ENCODE results near the gene KCNJ14.
"Not testable (repeated sequence)": the region's sequence is repeated elsewhere in the genome, so short reads cannot be mapped to it uniquely, and the experiment has no call there.

KCNJ14 gene

DNA sequence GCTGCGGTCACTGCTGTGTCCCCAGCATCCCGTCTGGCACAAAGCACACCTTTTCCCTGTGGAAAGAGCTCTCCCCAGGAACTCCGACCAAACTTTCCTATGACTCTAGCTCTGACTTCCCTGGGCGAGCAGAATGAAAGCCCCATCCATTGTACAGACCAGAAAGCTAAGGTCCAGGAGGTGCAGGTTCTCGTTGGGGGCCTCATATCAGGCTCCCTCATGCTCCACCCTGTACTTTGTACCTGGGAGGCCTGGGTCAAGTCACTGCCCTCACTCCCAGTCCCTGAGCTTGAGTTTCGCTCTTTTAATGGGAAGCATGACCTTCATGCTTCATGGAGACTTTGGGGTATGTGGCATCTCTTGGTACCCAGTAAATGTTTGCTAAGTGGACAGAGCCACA, 32.2 kb downstream of the KCNJ14 start:
- DNase-seq (ENCODE audit: low read depth), result no peak
- no peak overlapping the region for H3K4me3 ChIP-seq (ENCODE audit: control insufficient read depth, low read depth, low read length)
- TF ChIP-seq, protein P1, sequence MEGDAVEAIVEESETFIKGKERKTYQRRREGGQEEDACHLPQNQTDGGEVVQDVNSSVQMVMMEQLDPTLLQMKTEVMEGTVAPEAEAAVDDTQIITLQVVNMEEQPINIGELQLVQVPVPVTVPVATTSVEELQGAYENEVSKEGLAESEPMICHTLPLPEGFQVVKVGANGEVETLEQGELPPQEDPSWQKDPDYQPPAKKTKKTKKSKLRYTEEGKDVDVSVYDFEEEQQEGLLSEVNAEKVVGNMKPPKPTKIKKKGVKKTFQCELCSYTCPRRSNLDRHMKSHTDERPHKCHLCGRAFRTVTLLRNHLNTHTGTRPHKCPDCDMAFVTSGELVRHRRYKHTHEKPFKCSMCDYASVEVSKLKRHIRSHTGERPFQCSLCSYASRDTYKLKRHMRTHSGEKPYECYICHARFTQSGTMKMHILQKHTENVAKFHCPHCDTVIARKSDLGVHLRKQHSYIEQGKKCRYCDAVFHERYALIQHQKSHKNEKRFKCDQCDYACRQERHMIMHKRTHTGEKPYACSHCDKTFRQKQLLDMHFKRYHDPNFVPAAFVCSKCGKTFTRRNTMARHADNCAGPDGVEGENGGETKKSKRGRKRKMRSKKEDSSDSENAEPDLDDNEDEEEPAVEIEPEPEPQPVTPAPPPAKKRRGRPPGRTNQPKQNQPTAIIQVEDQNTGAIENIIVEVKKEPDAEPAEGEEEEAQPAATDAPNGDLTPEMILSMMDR (IDR thresholded peaks at IDR 0.05; ENCODE audit: control insufficient read depth, insufficient read depth, low read depth, low read length, missing control alignments), result no peak

DNA sequence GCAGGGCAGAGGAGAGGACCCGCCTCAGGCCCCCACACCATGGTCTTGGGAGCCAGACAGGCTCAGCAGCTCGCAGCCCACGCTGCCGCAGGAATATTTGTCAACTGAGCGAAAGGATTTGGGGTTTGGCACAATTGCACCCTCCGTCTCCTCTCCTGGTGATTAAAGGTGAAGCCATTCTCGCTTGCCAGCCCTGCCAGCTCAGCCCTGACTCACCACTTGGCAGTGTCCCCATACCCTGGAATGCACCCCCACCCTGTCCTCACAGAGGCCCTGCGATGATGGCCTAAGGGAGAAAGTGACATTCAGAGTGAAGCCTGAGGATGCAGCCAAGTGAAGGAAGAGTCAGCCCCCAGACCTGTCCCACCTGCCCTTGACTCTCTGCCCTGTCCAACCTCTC, 32.6 kb downstream of the KCNJ14 start:
- no peak overlapping the region for H3K4me3 ChIP-seq (ENCODE audit: control insufficient read depth, low read depth, low read length)
- TF ChIP-seq, protein P1 (IDR thresholded peaks at IDR 0.05; ENCODE audit: control insufficient read depth, insufficient read depth, low read depth, low read length, missing control alignments), result no peak
- peak; percentile 44 for DNase-seq (ENCODE audit: low read depth)

DNA sequence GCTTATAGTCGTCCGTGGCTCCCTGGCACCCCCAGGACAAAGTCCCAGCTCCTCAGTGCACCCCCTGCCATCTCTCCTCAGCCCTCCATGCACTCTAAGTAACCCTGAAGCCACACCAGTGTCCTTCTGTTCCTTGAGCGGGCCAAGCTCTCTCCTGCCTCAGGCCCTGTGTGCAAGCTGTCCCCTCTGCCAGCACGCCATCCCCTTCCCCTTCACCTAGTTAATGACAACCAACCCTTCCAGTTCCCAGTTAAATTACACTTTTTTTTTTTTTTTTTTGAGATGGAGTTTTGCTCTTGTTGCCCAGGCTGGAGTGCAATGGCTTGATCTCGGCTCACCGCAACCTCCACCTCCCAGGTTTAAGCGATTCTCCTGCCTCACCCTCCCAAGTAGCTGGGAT, 33.1 kb downstream of the KCNJ14 start:
- DNase-seq (ENCODE audit: low read depth); H3K4me3 ChIP-seq (ENCODE audit: control insufficient read depth, low read depth, low read length): not testable (repeated sequence)

DNA sequence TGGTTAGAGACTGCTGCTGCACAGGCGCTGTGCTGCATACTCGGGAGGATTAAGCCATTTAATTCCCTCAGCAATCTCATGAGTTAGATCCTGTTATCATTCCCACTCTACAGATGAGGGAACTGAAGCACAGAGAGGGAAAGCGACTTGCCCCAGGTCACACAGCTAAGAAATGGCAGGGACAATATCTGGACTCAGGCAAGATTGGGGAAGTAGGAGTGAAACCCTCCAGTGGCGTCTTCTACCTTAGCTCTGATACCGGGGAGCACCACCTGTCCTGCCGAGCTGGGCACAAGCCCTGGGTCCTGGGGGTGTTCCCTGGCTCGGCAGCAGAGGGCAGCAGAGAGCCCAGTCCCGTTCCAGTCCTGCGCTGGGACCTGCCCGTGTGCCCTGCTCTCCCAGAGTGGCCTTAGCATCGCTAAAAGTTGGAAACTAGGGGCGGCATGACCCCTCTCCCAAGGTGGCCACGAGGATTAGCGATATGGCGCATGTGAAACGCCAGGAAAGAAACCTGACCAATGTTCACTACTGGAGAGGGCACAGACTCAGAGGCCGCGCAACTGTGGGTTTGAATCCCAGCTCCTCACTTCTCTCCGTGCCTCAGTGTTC, 34.3 kb downstream of the KCNJ14 start:
- no peak overlapping the region for H3K4me3 ChIP-seq (ENCODE audit: control insufficient read depth, low read depth, low read length)
- DNase-seq (ENCODE audit: low read depth), result no peak
- TF ChIP-seq, protein P1 (IDR thresholded peaks at IDR 0.05; ENCODE audit: control insufficient read depth, insufficient read depth, low read depth, low read length, missing control alignments), result peak; percentile 95

DNA sequence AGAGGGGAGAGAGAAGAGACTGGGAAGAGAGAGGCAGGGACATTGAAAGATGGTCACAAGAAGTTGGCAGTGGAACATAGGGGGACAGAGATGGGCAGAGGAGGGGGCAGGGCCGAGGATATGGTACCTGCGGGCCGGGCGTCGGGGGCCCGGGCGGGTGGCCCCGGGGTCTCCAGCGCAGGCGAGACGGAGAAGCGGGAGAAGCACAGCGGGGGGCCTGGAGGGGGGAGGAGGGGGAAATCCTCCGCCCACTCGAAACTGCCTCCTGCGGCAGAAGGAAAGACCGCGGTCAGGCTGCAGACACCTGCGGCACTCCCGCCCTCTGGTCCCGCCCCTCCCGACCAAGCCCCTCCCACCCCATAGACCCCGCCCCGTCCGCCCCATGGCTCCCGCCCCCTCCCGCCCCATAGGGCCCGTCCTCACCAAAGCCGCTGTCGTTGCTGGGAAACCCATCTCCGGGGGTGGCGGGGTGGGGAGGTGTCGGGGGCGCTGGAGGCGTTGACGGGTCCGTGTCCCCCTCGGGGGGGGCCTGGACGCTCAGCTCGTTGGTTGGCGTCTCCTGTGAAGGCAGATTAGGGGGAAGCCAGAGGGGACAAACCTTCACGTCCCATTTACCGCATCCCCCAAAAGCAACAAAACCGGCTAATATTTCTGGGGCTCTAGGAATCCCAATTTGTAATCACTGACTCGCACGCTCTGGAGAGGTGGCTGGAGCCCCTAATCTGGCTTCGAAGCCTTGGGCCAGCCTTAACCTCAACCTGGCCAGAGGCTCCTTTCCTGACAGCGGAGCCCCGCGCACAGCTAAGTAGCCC, 35.8 kb downstream of the KCNJ14 start:
- H3K4me3 ChIP-seq (ENCODE audit: control insufficient read depth, low read depth, low read length), result no peak overlapping the region

DNA sequence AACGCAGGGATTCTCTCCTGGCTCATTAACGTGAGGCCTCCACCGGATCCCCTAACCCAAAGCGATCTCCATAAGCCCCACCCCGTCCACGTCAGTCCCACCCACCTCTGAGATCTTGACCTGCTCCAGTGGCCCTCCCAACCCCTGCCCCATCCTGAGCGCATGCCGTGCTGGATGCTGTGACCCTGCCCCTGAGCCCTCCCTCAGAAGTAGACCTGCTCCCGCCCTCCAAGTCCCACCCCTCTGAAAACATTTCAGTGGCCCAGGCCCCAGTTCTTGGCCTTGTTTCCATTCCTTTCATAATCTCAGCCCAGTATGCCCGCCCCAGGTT, 36.4 kb downstream of the KCNJ14 start:
- no peak overlapping the region for H3K4me3 ChIP-seq (ENCODE audit: control insufficient read depth, low read depth, low read length)
- DNase-seq (ENCODE audit: low read depth), result no peak
- TF ChIP-seq, protein P1 (IDR thresholded peaks at IDR 0.05; ENCODE audit: control insufficient read depth, insufficient read depth, low read depth, low read length, missing control alignments), result no peak

More for the DNA sequence above, 35.8 kb downstream of the KCNJ14 start:
- TF ChIP-seq, protein P1 (IDR thresholded peaks at IDR 0.05; ENCODE audit: control insufficient read depth, insufficient read depth, low read depth, low read length, missing control alignments), result no peak
- no peak for DNase-seq (ENCODE audit: low read depth)

DNA sequence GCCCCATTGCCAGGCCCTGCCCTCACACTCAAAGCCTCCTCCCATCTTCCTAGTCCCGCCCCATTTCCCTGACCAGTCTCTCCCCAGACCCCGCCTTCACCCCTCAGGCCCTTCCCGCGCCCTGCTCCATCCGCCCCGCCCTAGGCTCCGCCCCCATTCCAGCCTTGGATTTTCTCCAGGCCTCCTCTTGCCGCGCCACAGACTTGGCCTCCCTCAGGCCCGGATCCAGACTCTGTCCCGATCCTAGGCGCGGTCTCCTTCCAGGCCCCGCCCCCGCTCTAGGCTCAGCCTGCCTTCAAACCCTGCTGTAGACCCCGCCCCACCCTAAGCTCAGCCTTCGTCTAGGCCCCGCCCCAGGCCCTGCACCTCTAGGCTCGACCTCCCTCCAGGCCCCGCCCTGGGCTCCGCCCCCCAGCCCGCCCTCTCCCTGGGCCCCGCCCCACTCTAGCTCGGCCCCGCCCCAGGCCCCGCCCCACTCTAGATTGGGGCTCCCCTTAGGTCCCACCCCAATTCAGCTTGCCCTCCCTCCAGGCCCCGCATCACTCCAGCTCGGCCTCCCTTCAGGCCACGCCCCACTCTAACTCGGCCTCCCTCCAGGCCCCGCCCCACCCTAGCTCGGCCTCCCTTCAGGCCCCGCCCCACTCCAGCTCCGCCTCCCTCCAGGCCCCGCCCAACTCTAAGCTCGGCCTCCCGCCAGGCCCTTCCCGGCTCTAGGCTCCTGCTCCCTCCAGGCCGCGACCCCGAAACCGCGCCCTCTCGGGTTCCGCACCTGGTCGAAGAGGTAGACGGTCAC, 37.7 kb downstream of the KCNJ14 start:
- TF ChIP-seq, protein P1 (IDR thresholded peaks at IDR 0.05; ENCODE audit: control insufficient read depth, insufficient read depth, low read depth, low read length, missing control alignments), result no peak
- peak overlapping the region; percentile 63 for H3K4me3 ChIP-seq (ENCODE audit: control insufficient read depth, low read depth, low read length)
- DNase-seq (ENCODE audit: low read depth), result peak; percentile 88
